SW 1271 (cell line): Measurements from ENCODE around the gene PLEKHM3.
A peak's percentile ranks its signal among the peaks of the same experiment; 100 is the strongest.
"Not testable (repeated sequence)": the region's sequence is repeated elsewhere in the genome, so short reads cannot be mapped to it uniquely, and the experiment has no call there.

Source experiments
- DNase-seq, 2 experiments: peaks; one replicate each; lab custom pipeline; 2025; lab: John Stamatoyannopoulos, UW

Gene PLEKHM3

DNA sequence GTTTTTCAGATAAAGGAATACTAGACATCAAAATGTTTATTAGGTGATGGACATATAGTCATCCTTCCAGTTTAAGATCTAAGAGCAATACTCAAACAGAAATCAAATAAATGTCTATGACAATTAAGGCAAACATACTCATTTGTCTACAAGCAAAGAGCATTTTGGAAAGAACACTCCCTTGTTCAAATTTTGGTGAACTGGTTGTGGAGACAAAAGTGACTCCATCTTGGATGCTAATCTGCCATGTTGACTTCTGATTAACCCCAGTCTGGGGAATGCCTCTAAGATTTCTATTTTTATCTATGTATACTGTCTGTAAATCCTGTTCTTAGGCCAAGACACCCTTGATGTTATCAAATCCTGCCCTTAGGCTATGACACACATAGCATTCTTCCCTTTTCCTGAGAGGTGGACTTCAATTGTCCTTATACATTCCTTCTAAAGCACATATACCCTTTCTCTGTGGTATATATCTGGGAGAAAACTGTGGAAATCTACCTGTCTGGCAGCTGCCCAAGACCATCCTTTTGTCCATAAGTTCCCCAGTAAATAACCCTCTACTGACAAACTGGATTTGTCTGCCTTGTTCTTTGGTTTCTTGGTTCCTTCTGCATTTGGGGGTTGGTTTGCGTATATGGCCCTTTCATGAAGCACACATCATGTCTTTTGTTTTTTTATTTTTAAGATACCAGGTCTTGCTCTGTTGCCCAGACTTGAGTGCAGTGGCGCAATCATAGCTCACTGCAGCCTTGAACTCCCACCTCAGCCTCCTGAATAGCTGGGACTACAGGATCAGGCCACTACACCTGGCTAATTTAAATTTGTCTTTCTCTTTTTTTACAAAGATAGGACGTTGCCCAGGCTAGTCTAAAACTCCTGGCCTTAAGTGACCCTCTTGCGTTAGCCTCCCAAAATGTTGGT, 12.5 kb upstream of the PLEKHM3 start:
- DNase-seq, result no peak

DNA sequence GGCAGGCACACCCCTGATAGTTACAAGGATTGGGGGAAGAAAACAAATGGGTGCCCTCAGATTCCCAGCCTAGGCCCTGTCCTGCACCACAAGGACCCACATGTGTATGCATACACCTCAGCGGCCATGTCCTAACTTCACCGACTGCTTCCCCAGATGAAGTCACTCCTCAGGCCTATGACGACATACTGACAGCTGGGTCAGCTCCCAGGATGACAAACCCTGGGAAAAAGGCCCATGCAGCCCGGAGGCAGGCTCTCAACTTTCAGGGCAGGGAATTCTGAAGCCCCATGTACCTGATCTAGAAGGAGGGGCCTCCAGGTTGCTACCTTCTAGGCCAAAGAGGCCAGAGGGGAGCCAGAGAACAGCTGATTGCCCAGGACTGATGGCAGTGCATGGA, 11.0 kb upstream of the PLEKHM3 start:
- DNase-seq, result no peak

DNA sequence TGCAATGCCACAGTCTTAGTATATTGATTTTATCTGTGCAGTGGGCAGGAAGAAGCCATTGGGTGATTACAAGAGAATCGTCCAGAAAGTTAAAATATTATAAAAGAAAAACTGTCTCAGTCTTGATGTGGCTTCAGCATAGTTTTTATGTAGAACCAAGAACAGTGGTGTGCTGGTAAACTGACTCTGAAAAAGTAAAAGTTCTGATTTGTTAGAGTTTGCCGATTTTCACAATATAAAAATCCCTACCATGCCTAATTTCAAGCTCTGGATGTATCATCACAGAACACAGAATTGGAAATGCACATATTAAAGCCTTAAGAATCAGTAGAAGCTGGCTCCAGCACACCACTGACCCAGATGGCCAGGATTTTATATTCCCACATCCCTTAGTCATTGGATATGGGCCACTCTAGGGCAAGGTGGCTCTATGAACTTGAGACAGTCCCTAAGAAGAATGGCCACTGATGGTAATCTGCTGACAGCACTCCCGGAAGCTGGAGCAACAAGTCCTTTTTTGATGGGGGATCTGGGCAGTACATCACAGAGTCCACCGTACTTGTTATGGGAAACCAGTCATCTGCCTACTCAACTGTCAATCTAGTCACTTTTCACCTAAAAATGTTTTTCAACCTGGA, 9.3 kb upstream of the PLEKHM3 start:
- no peak for DNase-seq

DNA sequence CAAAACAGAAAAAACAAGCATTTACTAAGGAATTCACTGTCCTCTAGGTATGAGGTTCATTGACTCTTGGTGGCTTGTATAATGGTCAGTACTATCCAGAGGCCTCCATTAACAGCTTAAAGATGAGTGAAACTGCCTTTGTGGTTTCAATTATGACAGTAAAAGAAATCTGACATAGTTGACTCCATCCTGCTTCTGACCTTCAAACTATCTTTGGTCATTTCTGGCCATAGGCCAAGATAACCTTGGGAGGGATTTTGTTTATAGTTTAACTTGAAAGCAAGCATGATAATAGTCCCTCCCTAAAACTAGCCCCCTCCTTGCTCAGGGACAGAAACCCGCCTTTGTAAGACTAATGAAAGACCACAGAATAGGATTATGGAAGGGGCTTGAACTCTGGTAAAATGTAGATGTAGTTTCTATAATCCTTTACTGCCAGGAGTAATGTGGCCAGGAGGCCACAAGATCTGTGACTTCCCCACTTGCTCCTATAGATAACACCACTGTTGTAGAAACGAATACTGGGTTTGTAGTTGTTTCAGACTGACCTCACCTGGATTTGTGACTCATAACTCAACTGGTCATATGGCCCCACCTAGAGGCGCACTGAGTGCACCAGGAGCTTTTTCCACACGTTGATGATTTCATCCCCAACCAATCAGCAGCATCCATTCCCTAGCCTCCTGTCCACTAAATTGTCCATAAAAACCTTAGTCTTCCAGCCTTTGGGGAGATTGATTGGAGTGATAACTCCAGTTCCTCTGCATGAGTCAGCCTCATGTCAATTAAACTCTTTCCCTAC, 8.6 kb upstream of the PLEKHM3 start:
- DNase-seq, result no peak

DNA sequence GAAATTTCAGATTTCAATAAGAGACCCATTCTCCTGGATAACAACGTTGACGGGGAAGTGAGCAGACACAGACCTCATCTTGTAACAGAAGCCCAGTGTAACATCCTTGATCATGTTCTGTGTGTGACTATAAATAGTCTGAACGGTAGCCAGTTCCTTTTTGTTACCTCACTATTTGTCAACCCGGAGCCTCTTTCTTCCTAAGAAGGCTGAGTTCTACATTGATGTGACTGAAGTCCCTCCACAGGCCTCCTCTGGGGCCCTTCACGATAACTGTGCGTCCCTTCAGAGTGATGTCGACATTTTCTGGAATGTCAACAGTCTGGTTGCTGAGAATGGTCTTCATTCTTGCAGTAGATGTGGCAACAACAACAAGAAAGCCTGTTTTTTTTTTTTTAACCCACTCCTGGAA, 6.3 kb upstream of the PLEKHM3 start:
- no peak for DNase-seq

DNA sequence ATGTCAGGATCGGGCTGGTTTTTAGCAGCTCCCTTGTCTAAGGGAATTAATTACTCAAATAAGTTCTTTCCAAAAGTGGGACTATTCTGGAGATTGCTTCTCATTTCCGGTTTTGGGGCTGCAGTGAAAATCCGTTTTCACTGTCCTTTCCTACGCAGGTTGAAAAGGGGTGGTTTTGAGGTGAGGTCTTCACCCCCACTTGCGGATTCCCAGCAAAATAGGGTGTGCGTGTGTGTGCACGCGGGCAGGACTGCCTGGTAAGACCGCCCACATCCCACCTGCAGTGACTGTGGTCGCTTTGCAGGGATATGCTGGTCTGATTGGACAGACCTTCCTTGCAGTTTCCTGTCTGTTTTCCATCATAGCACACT, 472 bp upstream of the PLEKHM3 start:
- DNase-seq, result no peak

DNA sequence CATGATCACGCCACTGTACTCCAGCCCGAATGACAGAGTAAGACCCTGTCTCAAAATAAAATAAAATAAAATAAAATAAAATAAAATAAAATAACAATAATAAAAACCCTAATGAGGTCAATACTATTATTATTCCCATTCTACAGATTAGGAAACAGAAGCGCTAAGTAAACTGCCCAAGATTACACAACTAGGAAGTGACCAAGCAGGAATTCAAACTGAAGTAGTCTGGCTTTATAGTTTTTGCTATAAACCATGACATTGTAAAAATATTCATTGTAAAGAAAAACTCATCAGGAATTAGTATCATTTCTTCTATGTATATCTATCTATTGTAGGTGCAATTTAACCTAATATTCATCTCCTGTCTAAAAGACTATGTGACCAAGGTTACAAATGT, 1.2 kb downstream of the PLEKHM3 start:
- no peak for DNase-seq

DNA sequence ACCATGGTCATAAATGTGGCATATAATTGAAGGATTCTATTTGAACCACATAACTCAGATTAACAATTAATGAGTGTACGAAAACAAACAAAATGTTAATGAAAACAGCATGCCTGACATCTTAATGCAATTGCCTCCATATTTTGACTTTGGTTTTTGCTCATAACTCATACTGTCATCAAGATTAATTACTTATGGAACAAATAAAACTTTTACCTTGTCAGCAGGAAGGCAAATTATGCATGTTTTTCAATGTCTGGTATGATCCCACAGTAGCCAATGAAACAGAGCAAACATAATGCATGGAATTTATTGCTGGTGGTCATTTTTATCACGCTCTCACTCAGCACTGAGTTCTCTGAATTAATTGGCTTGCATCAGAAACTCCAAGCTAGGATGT, 5.1 kb downstream of the PLEKHM3 start:
- DNase-seq, result no peak

DNA sequence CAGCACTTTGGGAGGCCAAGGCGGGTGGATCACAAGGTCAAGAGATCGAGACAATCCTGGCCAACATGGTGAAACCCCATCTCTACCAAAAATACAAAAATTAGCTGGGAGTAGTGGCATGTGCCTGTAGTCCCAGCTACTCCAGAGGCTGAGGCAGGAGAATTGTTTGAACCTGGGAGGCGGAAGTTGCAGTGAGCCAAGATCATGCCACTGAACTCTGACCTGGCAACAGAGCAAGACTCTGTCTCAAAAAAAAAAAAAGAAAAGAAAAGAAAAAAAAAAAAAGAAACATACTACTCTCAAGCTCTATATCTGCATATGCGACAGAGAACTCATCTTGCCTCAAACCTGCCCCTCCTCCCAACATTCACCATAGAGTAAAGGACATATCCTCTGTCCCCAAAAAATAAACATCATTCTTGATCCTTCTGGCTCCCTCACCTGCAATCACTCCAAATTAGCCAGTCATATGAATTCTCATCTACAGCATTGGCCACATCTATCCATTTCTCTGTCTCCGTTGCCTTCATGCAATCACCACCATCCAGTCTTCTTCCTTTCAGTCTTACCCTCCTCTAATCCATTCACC, 7.1 kb downstream of the PLEKHM3 start:
- not testable (repeated sequence) for DNase-seq

DNA sequence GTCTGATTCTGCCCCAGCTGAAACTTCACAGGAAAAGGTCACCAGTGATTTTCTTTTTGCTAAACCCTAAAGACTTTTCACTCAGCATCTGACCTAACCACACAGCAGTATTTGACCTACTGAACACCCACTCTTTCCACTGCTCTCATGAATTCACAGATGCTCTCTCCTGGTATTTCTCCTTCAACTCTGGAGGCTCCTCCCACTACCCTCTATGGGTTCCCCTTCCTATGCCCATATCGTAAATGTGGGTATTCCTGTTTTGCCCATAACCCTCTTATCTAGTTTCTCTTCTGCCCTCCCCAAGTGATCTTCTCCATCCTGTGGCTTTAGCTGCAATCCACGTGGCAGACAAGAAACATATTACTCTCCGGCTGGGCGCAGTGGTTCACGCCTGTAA, 7.6 kb downstream of the PLEKHM3 start:
- no peak for DNase-seq

DNA sequence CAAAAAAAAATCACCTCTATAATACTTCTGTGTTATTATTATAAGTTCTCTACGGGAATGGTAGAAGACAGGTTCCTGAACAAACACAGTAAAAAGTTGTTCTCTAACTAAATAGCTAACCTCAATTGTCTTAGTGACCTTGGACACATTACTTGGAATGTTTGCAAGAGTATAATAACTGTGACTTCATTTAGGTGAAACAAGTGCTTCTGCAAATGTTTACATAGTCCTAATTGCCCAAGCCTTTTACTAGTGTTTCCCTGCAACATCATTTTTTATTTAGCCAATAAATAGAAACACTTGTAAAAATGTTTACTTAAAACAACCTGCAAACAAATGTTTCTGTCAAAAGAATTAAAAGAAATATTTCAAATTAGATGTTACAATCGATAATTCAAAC, 9.9 kb downstream of the PLEKHM3 start:
- DNase-seq, result no peak

DNA sequence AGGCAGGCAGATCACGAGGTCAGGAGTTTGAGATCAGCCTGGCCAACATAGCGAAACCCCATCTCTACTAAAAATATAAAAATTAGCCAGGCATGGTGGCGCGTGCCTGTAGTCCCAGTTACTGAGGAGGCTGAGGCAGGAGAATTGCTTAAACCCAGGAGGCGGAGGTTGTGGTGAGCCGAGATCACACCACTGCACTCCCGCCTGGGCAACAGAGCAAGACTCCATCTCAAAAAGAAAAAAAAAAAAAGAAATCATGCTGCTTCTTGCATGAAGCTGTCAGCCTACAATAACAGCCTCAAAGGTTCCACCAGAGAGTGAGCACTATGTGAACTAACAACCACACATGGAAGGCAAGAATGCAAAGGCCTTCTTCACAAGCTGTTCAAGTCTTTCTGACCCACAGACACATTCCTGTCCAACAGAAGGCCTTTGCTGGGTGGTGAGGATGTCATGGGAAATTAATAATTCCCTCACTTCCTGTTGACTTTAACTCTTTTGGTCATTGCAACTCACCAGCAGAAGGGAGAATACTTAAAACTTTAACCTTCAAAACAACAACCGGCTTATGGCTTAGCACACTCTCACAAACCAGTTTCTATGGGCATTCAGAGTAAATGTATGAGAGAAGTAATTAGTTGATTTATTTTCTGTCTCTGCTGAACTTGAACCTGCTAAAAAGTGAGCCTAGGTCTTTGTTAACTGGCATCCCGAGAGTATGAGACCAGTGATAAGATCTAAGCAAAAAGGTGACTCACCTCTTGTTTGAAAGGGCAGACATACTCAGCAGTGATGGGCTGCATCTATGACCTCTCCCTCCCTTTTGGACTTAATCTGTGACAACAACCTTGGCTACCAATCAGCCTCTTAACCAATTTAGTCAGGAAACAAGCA, 11.8 kb downstream of the PLEKHM3 start:
- peak; percentile 7 to 13 for DNase-seq

DNA sequence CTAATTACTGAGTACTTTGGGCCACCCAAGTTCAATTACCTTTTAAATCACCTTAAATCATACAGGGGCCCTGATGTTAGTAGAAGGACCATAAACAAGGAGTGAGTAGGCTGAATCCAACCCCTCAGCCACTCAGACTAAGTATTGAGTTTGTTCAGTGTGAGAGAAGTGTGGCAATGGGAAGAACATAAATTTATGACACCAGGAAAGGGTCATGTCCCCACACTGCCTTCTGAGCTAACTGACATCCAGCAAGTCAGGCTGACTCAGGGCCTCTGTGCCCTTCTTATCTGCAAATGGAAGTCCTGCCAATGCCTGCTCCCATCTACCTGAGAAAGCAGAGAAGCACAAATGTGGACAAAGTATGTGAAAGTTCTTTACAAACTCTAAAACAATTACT, 12.9 kb downstream of the PLEKHM3 start:
- no peak for DNase-seq

DNA sequence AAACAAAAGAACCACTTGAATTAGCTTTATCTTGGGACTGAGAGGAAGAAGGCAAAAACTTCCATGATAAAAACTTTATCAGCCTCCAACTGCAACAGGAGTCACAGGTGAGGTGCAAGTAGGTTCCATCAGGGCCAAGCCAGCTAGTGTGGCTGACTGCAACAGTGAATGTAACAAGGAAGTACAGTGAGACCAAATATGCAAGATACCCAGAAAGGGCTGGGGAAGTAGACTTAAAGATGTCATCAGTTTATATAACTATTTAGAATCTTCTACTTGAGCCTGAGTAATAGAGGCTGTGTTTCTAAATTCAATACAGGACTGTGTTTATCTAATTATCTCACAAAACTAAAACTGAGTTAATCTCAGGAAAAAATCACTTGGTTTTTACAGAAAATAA, 14.8 kb downstream of the PLEKHM3 start:
- DNase-seq, result no peak

DNA sequence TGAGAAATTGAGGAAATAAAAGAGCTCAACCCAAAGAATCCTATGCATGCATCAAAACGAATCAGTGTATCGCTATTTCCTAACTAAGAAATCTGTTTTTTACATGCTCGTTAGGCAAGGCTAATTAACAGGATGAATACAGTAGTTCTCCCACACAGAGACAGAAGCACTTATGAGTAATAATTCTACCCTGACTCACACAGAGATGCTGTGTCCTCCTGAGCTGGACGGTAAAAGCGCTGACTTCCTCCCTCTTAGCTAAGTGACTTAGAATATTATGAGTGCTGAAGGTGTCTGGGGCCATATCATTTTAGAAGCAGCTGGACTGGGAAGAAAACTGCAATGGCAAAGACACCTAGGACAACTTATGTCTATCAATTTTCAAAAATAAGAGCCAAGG, 18.5 kb downstream of the PLEKHM3 start:
- DNase-seq, result no peak

DNA sequence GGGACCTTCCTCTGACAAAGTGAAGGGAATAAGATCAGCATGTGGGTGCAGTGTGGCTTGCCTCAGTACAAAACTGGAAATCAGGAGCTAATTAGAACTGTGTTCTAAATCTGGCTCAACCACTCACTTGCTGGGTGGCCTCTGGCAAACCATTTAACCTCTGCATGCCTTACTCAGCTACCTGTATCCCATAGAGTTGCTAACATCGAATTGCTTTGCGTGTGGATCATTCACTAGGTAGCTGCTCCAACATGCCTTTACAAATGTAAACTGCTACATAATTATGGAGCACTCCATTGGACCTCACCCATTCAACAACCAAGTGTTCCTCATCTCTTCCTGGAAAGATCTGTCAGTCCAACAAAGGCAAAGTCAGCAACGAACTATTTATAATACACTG, 19.0 kb downstream of the PLEKHM3 start:
- no peak for DNase-seq

DNA sequence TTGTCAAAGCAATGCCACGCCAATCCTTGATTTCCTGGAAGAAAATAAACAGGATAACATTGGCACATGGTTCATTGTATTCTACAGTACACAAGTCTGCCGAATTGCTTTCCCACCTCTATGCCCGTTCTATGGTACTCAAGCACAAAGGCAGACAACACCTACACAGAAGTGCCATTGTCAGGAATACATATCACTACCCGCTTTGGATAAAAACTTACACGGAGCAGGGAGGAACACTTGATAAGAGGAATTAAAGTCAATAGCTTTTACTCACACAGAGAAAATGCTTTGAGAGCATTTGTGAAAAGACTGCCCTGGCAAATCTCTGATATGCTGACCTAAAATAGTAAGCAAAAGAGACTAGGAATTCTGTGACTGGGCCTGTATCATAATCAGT, 23.4 kb downstream of the PLEKHM3 start:
- DNase-seq, result no peak

DNA sequence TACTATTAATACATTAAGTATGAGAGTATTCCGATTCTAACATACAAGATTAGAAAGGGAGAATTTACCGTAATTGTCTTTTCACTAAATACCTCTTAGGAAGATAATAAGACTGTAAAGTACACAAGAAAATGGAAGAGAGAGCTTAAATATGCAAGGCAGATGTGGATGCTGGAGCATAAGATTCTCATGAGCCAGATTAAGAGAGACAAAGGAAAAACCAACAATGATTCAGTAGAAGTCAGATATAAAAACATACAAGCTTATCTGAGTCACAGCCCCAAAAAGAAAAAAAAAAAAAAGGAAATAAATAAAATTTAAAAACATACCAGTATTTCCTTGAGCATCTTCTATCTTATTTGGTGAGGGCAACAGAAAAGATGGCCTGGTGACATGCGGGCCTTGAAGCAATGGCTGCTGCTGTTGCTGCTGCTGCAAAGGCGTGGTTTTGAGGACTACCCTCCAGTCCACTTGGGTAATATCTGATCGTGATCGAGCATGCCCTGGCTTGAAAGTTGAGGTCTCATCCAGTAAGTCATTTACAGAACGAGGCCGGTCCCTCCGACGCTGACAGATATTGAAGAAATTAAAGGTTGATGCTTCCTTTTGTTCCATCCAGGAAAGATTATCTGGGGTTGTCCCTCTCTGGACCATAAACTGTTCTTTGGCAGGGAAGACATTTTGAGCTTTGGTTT, 24.5 kb downstream of the PLEKHM3 start:
- DNase-seq, result no peak

DNA sequence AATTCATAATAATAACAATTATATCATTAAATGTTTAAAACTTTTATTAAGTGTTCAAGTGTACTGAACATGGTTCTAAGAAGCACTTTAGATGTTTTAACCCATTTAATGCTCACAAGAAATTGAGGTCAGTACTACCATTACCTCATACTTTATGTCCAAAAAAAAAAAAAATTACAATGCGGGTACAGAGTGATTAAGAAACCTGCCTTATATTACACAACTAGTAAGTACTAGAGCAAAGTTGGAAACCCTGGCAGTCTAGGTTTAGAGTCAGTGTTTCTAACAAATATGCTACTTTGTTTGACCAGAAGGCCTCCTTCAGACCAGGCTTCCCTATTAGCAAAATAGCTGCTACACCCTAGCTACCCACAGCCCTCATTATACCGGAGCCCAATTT, 28.5 kb downstream of the PLEKHM3 start:
- no peak for DNase-seq

DNA sequence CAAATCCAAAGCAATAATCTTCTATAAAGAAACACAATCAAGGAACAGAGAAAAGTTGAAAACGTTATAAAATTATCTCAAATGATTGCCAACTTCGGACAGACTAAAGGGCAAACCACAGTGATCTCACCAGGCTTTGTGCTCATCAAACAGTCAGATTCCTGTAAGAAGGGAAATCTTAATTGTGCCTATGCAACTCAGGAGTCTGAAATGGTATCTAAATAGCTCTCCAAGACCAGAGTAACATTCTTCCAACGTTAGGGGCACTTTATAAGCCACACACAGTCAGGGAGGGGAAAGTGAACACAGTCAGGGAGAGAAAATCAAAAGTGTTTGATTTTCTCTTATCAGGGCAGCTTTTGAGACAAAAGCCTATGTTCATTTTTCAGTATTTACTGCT, 29.4 kb downstream of the PLEKHM3 start:
- no peak for DNase-seq
